Measurements from ENCODE around the gene HPN. TPM values are rescaled to one million over a fixed set of nuclear protein-coding genes. Genes with fewer than 3 reads are reported as not detected.

Gene HPN
- total RNA-seq, 4 donors from 2014 or later, result 1.3 to 3.5 (median 1.8) TPM; not detected in 1

DNA sequence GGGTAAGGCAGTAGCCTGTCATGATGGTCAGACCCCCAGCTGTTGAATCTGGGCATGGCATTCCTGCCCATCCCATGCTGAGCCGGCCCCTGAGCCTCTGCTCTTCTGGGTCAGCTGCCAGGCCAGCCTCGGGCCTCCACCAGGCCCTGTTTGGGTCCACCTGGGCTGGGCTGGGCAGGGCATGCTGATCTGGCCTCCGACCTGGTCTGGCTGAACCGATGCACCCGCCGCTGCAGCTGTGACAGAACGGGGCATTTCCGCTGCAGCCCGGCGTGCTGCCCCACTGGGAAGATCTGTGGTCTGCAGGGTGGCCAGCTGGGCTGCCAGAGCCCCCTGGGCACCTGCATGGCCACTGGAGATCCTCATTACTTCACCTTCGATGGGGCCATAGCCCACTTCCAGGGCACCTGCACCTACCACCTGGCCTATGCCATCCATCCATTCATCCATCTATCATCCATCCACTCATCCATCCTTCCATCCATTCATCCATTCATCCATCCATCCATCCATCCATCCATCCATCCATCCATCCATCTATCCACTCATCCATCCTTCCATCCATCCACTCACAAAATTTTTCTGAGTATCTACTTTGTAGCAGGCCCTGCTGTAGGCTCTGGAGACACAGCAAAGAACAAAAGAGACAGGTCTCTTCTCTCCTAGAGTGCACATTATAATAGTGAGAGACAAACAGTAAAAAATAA lies 52.6 kb downstream of the HPN start:
- WGBS, 2 donors, result 86 to 92% methylated on average over 10 to 11 of the region's 11 CpGs

DNA sequence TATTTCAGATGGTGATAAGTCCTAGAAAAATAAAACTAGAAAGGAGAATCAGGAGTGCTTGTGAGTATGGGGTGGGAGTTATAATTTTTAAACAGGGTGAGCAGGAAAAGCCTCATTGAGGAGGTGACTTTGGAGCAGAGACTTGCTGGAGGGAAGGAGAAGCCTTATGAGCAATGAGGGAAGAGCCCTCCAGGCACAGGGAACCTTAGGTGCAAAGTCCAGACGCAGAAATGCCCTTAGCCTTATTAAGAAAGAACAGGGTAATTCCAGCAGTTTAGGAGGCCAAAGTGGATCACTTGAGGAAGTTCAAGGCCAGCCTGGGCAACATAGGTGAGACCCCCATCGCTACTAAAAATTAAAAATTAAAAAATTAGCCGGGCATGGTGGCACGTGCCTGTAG lies 53.1 kb downstream of the HPN start:
- no peak for TF ChIP-seq EP300 (IDR thresholded peaks at IDR 0.05)
- TF ChIP-seq POLR2A (IDR thresholded peaks at IDR 0.05), result no peak
- TF ChIP-seq, protein P1, sequence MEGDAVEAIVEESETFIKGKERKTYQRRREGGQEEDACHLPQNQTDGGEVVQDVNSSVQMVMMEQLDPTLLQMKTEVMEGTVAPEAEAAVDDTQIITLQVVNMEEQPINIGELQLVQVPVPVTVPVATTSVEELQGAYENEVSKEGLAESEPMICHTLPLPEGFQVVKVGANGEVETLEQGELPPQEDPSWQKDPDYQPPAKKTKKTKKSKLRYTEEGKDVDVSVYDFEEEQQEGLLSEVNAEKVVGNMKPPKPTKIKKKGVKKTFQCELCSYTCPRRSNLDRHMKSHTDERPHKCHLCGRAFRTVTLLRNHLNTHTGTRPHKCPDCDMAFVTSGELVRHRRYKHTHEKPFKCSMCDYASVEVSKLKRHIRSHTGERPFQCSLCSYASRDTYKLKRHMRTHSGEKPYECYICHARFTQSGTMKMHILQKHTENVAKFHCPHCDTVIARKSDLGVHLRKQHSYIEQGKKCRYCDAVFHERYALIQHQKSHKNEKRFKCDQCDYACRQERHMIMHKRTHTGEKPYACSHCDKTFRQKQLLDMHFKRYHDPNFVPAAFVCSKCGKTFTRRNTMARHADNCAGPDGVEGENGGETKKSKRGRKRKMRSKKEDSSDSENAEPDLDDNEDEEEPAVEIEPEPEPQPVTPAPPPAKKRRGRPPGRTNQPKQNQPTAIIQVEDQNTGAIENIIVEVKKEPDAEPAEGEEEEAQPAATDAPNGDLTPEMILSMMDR (IDR thresholded peaks at IDR 0.05), result no peak
- Histone ChIP-seq H3K4me3 (no peak overlapping the region), H3K4me1 (peaks cover 0 to 25% (median 7%) of the 10 kb centered on the region in 4 donors), H3K27ac (peak overlapping the region in 2 of 4 donors; percentile 36 to 47), H3K36me3 (no peaks in the 10 kb centered on the region), H3K27me3 (peaks cover 0 to 8% of the 10 kb centered on the region in 2 donors), H3K9me3 (no peaks in the 10 kb centered on the region)
- DNase-seq (ENCODE audit: low spot score in 2 of 2), result no peak
- WGBS, 2 donors, result 92% methylated on average over 4 of the region's 4 CpGs

More for the DNA sequence above, 52.6 kb downstream of the HPN start:
- no peak overlapping the region for H3K27ac ChIP-seq
- TF ChIP-seq POLR2A (IDR thresholded peaks at IDR 0.05), result no peak
- TF ChIP-seq, protein P1 (IDR thresholded peaks at IDR 0.05), result no peak
- no peak for TF ChIP-seq EP300 (IDR thresholded peaks at IDR 0.05)
- H3K9me3 ChIP-seq, result no peaks in the 10 kb centered on the region
- no peak for DNase-seq (ENCODE audit: low spot score in 2 of 2)
- no peaks in the 10 kb centered on the region for H3K36me3 ChIP-seq
- H3K4me1 ChIP-seq, result peaks cover 0 to 25% (median 7%) of the 10 kb centered on the region in 4 donors
- H3K27me3 ChIP-seq, result peaks cover 0 to 8% of the 10 kb centered on the region in 2 donors
- no peak overlapping the region for H3K4me3 ChIP-seq

GRCh38 chr19:35095667-35096368 lies 54.3 kb downstream of the HPN start:
- Histone ChIP-seq H3K27ac (peak overlapping the region in 3 of 4 donors; percentile 50 to 72 (median 68)), H3K27me3 (peaks cover 0 to 6% of the 10 kb centered on the region in 2 donors), H3K36me3 (no peaks in the 10 kb centered on the region), H3K4me1 (peaks cover 0 to 16% (median 2%) of the 10 kb centered on the region in 4 donors), H3K9me3 (no peaks in the 10 kb centered on the region), H3K4me3 (no peak overlapping the region)
- 66 to 69% methylated on average over 8 of the region's 8 CpGs for WGBS, 2 donors
- DNase-seq (ENCODE audit: low spot score in 2 of 2), result no peak
- TF ChIP-seq, protein P1 (IDR thresholded peaks at IDR 0.05), result no peak
- TF ChIP-seq EP300 (IDR thresholded peaks at IDR 0.05) (no peak), POLR2A (IDR thresholded peaks at IDR 0.05) (no peak)

DNA sequence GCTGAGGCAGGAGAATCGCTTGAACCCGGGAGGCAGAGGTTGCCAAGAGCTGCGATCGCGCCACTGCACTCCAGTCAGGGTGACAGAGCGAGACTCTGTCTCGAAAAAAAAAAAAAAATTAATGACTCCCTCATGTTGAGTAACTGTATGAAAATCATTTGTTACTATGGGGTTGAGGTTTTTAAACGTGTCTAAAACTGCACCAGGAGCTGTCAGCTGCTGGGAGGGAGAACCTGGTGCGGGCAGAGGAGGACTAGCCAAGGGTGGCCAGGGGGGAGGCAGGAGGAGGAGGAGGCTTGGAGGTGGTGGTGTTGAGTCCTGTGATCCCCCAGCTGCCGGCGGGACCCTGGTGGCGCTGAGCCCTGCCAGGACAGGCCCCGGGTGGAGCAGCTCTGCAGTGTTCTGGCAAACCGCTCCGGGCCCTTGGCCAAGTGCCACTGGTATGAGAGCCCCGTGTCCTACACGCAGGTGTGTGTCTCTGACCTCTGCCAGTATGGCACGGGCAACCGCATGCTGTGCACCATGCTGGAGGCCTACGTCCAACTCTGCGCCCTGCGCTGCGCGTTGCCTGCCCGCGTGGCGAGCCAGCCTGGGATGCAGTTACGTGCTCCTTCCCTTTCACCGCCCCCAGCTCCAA lies 57.0 kb downstream of the HPN start:
- 69 to 74% methylated on average over 28 to 29 of the region's 29 CpGs for WGBS, 2 donors
- no peaks in the 10 kb centered on the region for H3K9me3 ChIP-seq
- peak overlapping the region in 2 of 4 donors; percentile 40 to 55 for H3K27ac ChIP-seq
- no peaks in the 10 kb centered on the region for H3K36me3 ChIP-seq
- DNase-seq (ENCODE audit: low spot score in 2 of 2), result no peak
- TF ChIP-seq, protein P1 (IDR thresholded peaks at IDR 0.05), result no peak
- H3K27me3 ChIP-seq, result no peaks in the 10 kb centered on the region
- H3K4me3 ChIP-seq, result no peak overlapping the region
- H3K4me1 ChIP-seq, result peaks cover 0 to 9% (median 0%) of the 10 kb centered on the region in 4 donors

Data from tibial nerve (tissue), 4 donors.